Hematopoietic multipotent progenitor cell treated with erythropoietin and hydrocortisone succinate and interleukin-3 and kit ligand, for 8 days (in vitro differentiated cells): ENCODE results near the gene ERLEC1.
A peak's percentile ranks its signal among the peaks of the same experiment; 100 is the strongest.
"Not testable (repeated sequence)": the region's sequence is repeated elsewhere in the genome, so short reads cannot be mapped to it uniquely, and the experiment has no call there.

Experiments used
- DNase-seq: peaks from one replicate; pipeline ENCODE4 v3.0.0-alpha.2; 2015

Gene ERLEC1

DNA sequence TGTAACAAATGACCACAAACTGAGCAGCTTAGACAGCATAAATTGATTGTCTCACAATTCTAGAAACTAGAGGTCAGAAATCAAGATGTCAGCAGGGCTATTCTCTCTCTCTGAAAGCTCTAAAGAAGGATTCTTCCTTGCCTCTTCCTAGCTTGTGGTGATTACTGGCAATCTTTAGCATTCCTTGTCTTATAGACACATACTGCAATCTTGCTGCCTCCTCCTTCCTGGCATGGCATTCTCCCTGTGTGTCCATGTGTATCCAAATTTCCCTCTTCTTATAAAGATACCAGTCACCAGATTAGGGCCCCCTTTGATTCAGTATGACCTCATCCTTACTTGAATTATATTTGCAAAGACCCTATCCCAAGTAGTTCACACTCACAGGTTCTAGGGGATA, 2.4 kb upstream of the ERLEC1 start:
- DNase-seq: no peak

- no peak for DNase-seq
Observed at GRCh38 chr2:53785366-53785765, 1.5 kb upstream of the ERLEC1 start.

DNA sequence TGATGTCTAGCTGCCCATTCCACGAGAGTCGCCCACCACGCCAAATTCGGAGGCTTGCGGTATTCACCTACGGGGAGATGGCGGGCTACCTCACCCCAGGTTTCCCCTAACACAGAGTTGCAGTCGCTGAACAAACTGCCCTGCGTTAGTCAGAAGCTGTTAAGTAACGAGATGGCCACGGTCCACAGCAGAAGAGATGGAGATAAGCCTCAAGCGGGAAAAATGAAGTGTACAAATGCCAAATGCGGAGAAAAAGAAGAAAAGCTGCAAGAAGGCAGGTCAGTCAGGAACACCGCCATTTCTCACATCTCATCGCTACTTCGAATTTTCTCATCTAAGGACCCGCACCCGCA, 516 bp upstream of the ERLEC1 start:
- peak; percentile 40 for DNase-seq

DNA sequence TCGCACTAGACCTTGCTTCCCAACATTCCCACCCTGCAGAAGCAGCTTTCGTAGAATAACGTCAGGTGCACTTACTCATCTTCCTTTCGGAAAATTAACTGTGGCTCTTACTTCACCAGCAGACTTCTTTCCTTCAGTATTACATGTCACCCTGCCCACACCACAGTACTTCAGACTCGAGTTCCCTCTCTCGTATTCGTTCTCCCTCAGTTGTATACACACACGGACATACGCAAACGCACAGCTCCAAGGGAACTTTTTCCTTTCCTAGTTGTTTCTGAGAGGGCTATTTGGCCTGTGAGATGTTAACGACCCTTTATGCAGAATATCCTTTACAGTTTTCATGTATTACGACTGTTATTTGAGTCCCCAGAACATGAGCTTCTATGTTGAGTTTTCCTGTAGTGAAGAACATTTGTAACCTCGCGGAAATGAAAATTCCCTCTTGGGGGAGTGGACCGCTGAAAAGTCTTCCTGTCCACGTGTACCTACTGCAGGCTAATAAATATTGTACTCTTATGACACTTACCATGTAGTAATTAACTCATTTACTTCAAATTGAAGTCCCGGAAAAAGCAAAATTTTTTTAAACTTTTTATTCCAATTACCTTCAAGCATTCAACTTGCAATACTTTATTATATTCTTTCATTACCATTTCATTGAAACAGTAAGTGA, 908 bp downstream of the ERLEC1 start:
- peak; percentile 36 for DNase-seq

GRCh38 chr2:53793261-53793660, 6.4 kb downstream of the ERLEC1 start:
- DNase-seq: no peak

DNA sequence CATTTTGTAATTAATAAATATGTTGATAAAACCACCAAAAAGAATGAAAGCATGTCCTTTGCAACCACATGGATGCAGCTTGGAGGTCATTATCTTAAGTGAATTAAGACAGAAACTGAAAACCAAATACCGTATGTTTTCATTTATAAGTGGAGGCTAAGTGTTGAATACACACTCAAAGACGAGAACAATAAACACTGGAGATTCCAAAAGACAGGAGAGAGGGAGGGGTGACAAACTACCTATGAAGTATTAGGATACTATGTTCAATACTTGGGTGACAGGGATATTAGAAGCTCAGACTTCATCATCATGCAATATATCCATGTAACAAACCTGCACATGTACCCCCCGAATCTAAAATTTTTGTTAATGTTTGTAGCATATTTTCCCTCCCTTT, 7.0 kb downstream of the ERLEC1 start:
- no peak for DNase-seq

- DNase-seq: no peak
Observed at GRCh38 chr2:53801547-53801946, 14.7 kb downstream of the ERLEC1 start.

DNA sequence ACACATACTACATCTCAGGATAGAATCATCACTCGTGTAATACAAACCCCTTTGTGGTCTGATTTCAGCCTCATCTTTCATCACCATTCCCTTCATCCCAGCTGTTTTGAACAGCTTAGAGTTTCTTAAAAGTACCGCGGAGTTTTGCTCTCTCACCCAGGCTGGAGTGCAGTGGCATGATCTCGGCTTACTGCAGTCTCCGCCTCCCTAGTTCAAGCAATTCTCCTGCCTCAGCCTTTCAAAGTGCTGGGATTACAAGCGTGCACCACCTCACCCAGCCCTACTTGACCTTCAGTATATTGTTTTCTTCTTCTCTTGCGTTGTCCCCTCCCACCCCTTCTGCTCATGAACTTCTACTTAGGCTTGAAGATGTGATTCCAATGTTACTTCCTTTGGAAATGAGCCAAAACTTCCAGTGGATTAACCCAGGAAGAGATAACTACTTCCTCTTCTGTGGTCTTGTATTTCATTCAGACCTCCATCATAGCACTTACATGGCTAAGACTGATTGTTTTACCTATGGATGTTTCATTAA, 15.8 kb downstream of the ERLEC1 start:
- DNase-seq: no peak

DNA sequence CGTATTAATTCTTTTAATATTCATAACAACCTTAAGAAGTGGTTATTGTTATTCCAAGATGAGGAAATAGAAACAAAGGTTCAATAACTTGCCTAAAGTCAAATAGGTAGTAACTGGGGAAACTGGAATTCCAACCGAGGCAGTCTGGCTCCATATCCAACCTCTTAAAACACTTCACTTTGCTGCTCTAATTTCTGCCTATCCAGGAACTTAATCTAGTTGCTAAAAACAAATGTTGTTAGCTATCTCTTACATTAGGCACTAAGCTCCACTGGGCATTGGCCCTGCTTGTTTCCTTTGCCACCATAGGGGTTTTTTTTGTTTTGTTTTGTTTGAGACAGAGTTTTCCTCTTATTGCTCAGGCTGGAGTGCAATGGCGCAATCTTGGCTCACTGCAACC, 24.8 kb downstream of the ERLEC1 start:
- no peak for DNase-seq

GRCh38 chr2:53813151-53813550, 26.3 kb downstream of the ERLEC1 start:
- DNase-seq: no peak

DNA sequence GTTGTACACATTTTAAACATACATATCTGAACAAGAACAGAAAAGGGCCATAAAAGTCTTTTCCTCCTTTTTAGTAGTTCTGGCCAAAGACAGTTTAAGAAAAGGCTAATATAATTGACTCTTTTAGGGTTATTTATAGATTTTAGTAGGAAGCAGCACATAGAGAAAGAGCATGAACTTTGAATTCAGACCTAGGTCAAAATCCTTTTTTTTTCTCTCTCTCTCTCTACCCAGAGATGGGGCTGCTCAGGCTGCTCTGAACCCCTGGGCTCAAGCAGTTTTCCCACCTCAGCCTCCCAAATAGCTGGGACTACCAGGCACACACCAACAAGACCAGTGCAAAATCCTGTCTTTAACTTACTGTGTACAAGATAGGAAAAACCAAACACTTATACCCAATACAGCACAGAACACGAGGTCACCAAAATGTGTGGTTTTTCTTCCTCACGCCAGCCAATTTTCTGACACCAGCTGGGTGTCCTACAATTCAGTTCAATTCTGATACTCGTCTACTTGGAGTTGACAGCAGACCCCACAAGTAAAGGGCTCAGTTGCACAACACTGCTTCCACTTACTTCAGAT, 32.1 kb downstream of the ERLEC1 start:
- DNase-seq: no peak

DNA sequence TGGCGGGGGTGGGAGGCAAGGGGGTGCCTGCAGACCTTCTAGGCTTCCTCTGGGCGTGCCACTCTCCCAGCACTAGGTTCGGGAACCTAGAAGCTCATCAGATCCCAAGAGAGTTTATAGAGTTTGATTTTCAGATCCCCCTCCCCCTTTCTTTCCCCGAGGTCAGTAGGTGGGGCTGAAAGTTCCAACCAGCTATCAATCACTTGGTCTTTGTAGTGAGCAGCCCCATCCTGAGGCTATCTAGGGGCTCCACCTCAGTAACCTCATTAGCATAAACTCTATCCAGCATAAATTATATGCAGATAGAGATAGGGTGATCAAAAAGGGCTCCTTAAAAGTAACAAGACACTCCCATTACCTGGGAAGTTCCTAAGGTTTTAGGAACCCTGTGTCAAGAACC, 32.8 kb downstream of the ERLEC1 start:
- no peak for DNase-seq

- DNase-seq: no peak
Observed at GRCh38 chr2:53820048-53820447, 33.2 kb downstream of the ERLEC1 start.

DNA sequence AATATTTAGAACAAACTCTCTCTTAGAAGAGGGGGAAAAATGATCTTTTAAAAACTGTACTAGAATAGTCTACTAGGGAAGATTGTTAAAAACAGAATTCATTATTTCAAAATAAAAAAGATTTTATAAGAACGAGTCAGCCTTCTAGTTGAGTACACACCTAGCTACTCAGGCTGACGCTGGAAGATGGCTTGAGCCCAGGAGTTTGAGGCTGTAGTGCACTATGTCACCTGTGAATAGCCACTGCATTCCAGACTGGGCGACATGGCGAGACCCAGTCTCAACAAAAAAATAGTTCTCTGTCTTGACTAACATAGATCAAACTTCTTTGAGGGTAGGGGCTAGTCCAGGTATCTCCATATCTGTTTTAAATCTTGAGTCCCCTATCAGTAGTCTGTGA, 33.9 kb downstream of the ERLEC1 start:
- DNase-seq: no peak

DNA sequence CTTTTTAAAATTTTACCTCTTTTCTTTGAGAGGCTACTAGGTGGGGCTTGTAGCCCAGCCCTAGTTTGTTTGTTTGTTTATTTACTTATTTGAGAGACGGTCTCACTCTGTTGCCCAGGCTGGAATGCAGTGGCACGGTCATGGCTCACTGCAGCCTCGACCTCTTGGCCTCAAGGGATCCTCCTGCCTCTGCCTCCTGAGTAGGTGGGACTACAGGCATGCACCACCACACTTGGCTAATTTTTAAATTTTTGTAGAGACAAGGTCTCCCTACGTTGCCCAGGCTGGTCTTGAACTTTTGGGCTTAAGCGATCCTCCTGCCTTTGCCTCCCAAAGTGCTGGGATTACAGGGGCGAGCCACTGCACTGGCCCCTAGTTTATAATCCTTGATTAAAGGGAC, 35.0 kb downstream of the ERLEC1 start:
- no peak for DNase-seq

- peak; percentile 50 for DNase-seq
Observed at GRCh38 chr2:53823639-53824038, 36.8 kb downstream of the ERLEC1 start.

DNA sequence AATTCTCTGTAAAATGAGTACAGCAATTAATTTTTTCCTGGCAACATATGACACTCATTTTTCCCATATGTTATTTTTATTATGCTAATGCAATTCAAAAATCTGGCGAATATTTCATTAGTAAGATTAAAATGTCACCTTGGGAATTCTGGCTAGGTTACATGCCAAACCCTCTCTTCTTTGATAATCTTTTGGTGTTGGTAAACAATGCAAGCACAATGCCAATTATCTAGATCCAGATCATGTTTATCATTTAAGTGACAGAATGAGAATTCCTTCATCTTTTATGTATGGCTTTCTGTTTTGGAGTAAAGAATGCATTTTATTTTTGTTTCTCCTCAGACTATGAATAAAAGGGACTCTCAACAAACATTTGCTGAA, 39.2 kb downstream of the ERLEC1 start:
- no peak for DNase-seq

DNA sequence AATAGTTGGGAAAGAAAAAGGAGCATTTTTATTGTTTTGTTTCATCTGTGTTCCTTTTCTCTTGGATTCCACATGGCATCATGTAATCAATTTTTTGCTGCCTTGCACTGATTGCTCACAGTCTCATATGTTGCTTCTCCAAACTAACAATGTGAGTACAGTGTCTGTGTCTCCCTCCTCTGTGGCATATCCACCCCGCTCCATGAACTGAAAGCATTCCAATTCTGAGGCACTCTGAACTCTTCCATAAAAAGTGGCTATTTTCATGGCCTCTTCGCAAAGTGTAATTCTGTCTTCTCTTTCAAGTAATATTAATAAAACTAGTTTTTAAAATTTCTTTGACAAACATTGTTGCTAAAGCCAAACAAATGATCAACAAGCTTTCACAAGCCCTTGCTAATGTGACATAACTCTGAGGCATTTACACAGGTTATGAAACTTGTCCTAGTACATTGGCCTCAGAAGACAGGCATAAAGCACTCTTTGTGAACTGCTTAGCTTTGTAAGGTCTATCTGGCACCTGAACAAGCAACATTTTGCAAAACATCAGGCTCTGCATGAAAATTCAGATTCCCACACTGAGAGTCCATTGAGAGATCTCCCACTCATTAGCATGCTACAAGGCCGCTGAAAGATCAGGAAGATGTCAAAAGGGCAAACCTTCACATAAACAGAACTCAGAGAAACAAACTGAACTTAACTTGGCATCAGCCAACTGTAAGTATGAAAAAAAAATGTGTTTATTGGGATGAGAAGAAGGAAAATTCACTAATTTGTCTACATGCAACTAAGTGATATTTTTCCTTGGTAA, 39.9 kb downstream of the ERLEC1 start:
- no peak for DNase-seq

GRCh38 chr2:53827398-53828175, 40.7 kb downstream of the ERLEC1 start:
- DNase-seq: no peak

- DNase-seq: no peak
Observed at GRCh38 chr2:53828331-53828730, 41.5 kb downstream of the ERLEC1 start.

DNA sequence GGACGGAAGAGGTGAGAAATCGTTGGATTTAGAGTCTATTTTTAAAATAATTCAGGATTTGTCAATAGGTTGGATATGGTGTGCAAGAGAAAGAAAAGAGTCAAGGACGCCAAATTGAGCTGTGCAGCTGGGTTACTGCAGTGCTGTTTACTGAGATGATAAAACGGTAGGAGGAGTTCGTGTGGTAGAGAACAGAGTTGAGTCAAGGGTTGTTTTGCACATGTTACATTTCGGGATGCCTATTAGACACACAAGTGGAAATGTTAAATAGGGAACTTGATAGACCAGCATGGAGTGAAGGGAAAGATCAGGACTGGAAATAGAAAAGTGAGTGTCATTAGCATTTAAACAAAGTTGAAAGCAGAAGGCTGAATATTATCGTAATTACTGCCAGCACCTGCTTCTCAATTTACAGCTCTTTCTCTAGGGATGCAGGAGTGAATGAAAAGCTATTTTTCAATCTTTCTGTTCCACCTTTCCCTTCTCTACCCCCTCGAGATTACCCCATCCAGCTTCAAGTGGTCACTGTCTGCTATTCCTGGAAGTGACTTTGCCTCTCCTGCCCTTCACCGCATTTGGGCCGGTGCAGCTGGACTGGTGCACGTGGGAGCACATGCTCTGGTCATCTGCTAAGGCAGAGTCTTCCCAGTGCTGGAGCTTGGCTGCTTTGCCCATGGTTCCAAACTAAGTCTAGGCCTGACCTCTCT, 42.6 kb downstream of the ERLEC1 start:
- DNase-seq: no peak

DNA sequence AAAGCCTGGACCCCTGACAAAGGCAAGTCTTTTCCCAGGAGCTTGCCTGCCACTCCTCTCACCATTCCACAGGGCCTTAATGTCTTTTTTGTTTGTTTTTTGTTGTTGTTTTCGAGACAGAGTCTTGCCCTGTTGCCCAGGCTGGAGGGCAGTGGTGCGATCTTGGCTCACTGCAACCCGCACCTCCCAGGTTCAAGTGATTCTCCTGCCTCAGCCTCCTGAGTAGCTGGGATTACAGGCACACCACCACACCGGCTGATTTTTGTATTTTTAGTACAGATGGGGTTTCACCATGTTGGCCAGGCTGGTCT, 43.1 kb downstream of the ERLEC1 start:
- DNase-seq: not testable (repeated sequence)

GRCh38 chr2:53840580-53840979, 53.7 kb downstream of the ERLEC1 start:
- no peak for DNase-seq
